GM23248 (cell line): Measurements from ENCODE around the gene AIRE. TPM values are rescaled to one million over a fixed set of nuclear protein-coding genes. Genes with fewer than 3 reads are reported as not detected.

Experiments
- DNase-seq: peaks from one replicate; pipeline ENCODE4 v3.0.0-alpha.2; 2015
- H2AFZ ChIP-seq: fragments of 200-600 bp; sonication (generic); 2 replicates; pipeline ENCODE4 v1.6.1; 2016; ENCODE audit warnings: antibody characterized with exemption
- H3F3A ChIP-seq: fragments of 200-600 bp; sonication (generic); 2 replicates; pipeline ENCODE4 v1.6.1; 2016; ENCODE audit warnings: mild to moderate bottlenecking, antibody characterized with exemption, mixed run types; ENCODE audit not compliant: insufficient read depth
- H3K27ac ChIP-seq: fragments of 200-600 bp; sonication (generic); 2 replicates; pipeline ENCODE4 v1.5.1; 2016; ENCODE audit warnings: mild to moderate bottlenecking
- H3K27me3 ChIP-seq: fragments of 200-600 bp; sonication (generic); replicated peaks from 2 replicates; pipeline ENCODE4 v1.6.1; 2016; ENCODE audit warnings: mild to moderate bottlenecking; ENCODE audit not compliant: insufficient read depth
- H3K36me3 ChIP-seq: fragments of 200-600 bp; sonication (generic); 2 replicates; pipeline ENCODE4 v1.6.1; 2016; ENCODE audit warnings: low read depth, mild to moderate bottlenecking
- H3K4me1 ChIP-seq: fragments of 200-600 bp; sonication (generic); 2 replicates; pipeline ENCODE4 v1.6.1; 2016; ENCODE audit warnings: mild to moderate bottlenecking; ENCODE audit not compliant: insufficient read depth
- H3K4me2 ChIP-seq: fragments of 200-600 bp; sonication (generic); one replicate; pipeline ENCODE4 v1.6.1; 2016; ENCODE audit warnings: mild to moderate bottlenecking; ENCODE audit not compliant: unreplicated experiment
- H3K4me3 ChIP-seq: fragments of 200-600 bp; sonication (generic); 2 replicates; pipeline ENCODE4 v1.5.1; 2016; ENCODE audit warnings: mild to moderate bottlenecking
- H3K79me2 ChIP-seq: fragments of 200-600 bp; sonication (generic); 2 replicates; pipeline ENCODE4 v1.6.1; 2016; ENCODE audit warnings: mild to moderate bottlenecking; ENCODE audit not compliant: insufficient read depth
- H3K9ac ChIP-seq: fragments of 200-600 bp; sonication (generic); 2 replicates; pipeline ENCODE4 v1.6.1; 2016; ENCODE audit warnings: mild to moderate bottlenecking
- H3K9me2 ChIP-seq: fragments of 200-600 bp; sonication (generic); 2 replicates; pipeline ENCODE4 v1.6.1; 2016; ENCODE audit warnings: mixed run types, mild to moderate bottlenecking, moderate library complexity; ENCODE audit not compliant: insufficient read depth
- H3K9me3 ChIP-seq: fragments of 200-600 bp; sonication (generic); one replicate; pipeline ENCODE4 v1.6.1; 2017; ENCODE audit warnings: low read depth
- H4K20me1 ChIP-seq: fragments of 200-600 bp; sonication (generic); 2 replicates; pipeline ENCODE4 v1.6.0; 2016; ENCODE audit not compliant: insufficient read depth
- EZH2 ChIP-seq: fragments of 200-600 bp; sonication (generic); IDR thresholded peaks from 2 replicates; pipeline ENCODE4 v1.6.1; 2018; ENCODE audit warnings: antibody characterized with exemption, mild to moderate bottlenecking; ENCODE audit not compliant: insufficient read depth, poor library complexity, severe bottlenecking
- EZH2phosphoT487 ChIP-seq: fragments of 200-600 bp; sonication (generic); IDR thresholded peaks from 2 replicates; pipeline ENCODE4 v1.6.1; 2018; ENCODE audit warnings: antibody characterized with exemption, moderate library complexity, mild to moderate bottlenecking, low read depth; ENCODE audit not compliant: insufficient read depth
- WGBS, 2 experiments: methylation state at CpG; one replicate each; pipeline ENCODE4 v1.1.6; 2015 to 2017; ENCODE audit warnings: low lambda C conversion rate in 2 of 2, low coverage in 1 of 2; ENCODE audit errors: missing lambda C conversion rate in 2 of 2; 5-methylcytosine and 5-hydroxymethylcytosine counted together
- in situ Hi-C: fragments of 300-500 bp; cut with MboI; formaldehyde crosslinking; loops from 2 replicates; pipeline ENCODE4 v1.15.0; 2020
- polyA plus RNA-seq: library from polyadenylated mRNA; unstranded; fragments of >200 nt; fragmentation: Nextera tagmentation; extraction: Ambion mirVana; gene quantifications from 2 replicates; pipeline ENCODE4 v1.2.1, GENCODE V29; 2016
- total RNA-seq: library from RNA; depleted of rRNA; stranded (reverse); fragments of >200 nt; shearing (Covaris generic); gene quantifications from 2 replicates; pipeline ENCODE4 v1.2.3, GENCODE V29; 2014

AIRE gene
- total and polyA plus RNA-seq, 2 experiments from 2014 or later = not detected

GRCh38 chr21:44259082-44259705, 26.5 kb upstream of the AIRE start:
- Histone ChIP-seq H3F3A (no peaks in the 10 kb centered on the region), H4K20me1 (no peaks in the 10 kb centered on the region), H3K36me3 (no peaks in the 10 kb centered on the region), H3K9me2 (no peaks in the 10 kb centered on the region), H2AFZ (no peak overlapping the region), H3K79me2 (no peaks in the 10 kb centered on the region), H3K9me3 (no peaks in the 10 kb centered on the region), H3K9ac (no peak overlapping the region), H3K27me3 (0 out of 2 replicates have a peak, but pooled peaks cover 7% of the 10 kb centered on the region), H3K4me1 (no peaks in the 10 kb centered on the region), H3K4me3 (no peak overlapping the region), H3K4me2 (no peak overlapping the region), H3K27ac (no peak overlapping the region)
- 74 to 80% methylated on average over 15 to 22 of the region's 22 CpGs for WGBS, 2 experiments
- TF ChIP-seq EZH2phosphoT487 (no peak), EZH2 (no peak)
- no peak for DNase-seq
- in situ Hi-C loops = no loop called here

GRCh38 chr21:44260066-44260465, 25.6 kb upstream of the AIRE start:
- Histone ChIP-seq H3K4me3 (no peak overlapping the region), H2AFZ (no peak overlapping the region), H3K27ac (no peak overlapping the region), H3K36me3 (no peaks in the 10 kb centered on the region), H3K9me3 (no peaks in the 10 kb centered on the region), H3F3A (no peaks in the 10 kb centered on the region), H3K27me3 (peaks cover 7% of the 10 kb centered on the region; the same call in 1 of the 2 replicates), H3K4me2 (no peak overlapping the region), H3K4me1 (no peaks in the 10 kb centered on the region), H4K20me1 (no peaks in the 10 kb centered on the region), H3K9me2 (no peaks in the 10 kb centered on the region), H3K79me2 (no peaks in the 10 kb centered on the region), H3K9ac (no peak overlapping the region)
- 36 to 40% methylated on average over 4 of the region's 4 CpGs for WGBS, 2 experiments
- in situ Hi-C loops = no loop called here
- TF ChIP-seq EZH2phosphoT487 (no peak), EZH2 (no peak)
- DNase-seq = no peak

GRCh38 chr21:44260791-44261631, 24.7 kb upstream of the AIRE start:
- Histone ChIP-seq H3K27me3 (peaks cover 7% of the 10 kb centered on the region; the same call in 1 of the 2 replicates), H3F3A (no peaks in the 10 kb centered on the region), H3K79me2 (no peaks in the 10 kb centered on the region), H3K4me3 (no peak overlapping the region), H3K4me2 (no peak overlapping the region), H3K9me2 (no peaks in the 10 kb centered on the region), H3K4me1 (no peaks in the 10 kb centered on the region), H3K9me3 (no peaks in the 10 kb centered on the region), H3K27ac (no peak overlapping the region), H3K9ac (no peak overlapping the region), H4K20me1 (no peaks in the 10 kb centered on the region), H3K36me3 (no peaks in the 10 kb centered on the region), H2AFZ (no peak overlapping the region)
- 52 to 56% methylated on average over 19 of the region's 19 CpGs for WGBS, 2 experiments
- in situ Hi-C loops = no loop called here
- no peak for TF ChIP-seq EZH2phosphoT487
- no peak for TF ChIP-seq EZH2
- DNase-seq = no peak

GRCh38 chr21:44261675-44262295, 23.9 kb upstream of the AIRE start, which contains the start of gene DNMT3L:
Gene DNMT3L (minus strand): TSS chr21:44261897. CDS start chr21:44261259, 638 bp downstream.
- H3K9me3 ChIP-seq = no peaks in the 10 kb centered on the region
- no peaks in the 10 kb centered on the region for H3F3A ChIP-seq
- no peak within 1 kb of the TSS for H3K9ac ChIP-seq
- peaks cover 7% of the 10 kb centered on the region; the same call in 1 of the 2 replicates for H3K27me3 ChIP-seq
- no peaks in the 10 kb centered on the region for H4K20me1 ChIP-seq
- H2AFZ ChIP-seq = no peak within 1 kb of the TSS
- no peaks in the 10 kb centered on the region for H3K4me1 ChIP-seq
- H3K9me2 ChIP-seq = no peaks in the 10 kb centered on the region
- 51 to 83% methylated on average over 5 to 19 of the region's 19 CpGs for WGBS, 2 experiments
- DNase-seq = no peak
- no peaks in the 10 kb centered on the region for H3K79me2 ChIP-seq
- H3K4me3 ChIP-seq = no peak within 1 kb of the TSS
- H3K27ac ChIP-seq = no peak within 1 kb of the TSS
- no peak within 1 kb of the TSS for H3K4me2 ChIP-seq
- H3K36me3 ChIP-seq = no peaks in the 10 kb centered on the region
- in situ Hi-C loops = no loop called here
- TF ChIP-seq EZH2phosphoT487 (no peak), EZH2 (no peak)
